Body of pancreas (tissue), 4 donors: ENCODE results near the gene CYP11A1.

Experiments
- CTCF ChIP-seq, 7 experiments: fragments of 450-650 bp in 4 of 7; fragments of 200-600 bp in 3 of 7; sonication (generic) in 3 of 7; IDR thresholded peaks; one replicate each; pipeline ENCODE4 v1.5.1; 2016 to 2019; ENCODE audit warnings: antibody characterized with exemption in 7 of 7
- POLR2A ChIP-seq, 3 donors: fragments of 450-650 bp; IDR thresholded peaks; one replicate each; pipeline ENCODE4 v1.6.1; 2016; ENCODE audit warnings: antibody characterized with exemption in 3 of 3, mild to moderate bottlenecking in 2 of 3

GRCh38 chr15:74336061-74337005, 31.1 kb downstream of the CYP11A1 start:
- TF ChIP-seq CTCF (IDR thresholded peaks at IDR 0.05) (no peak), POLR2A (IDR thresholded peaks at IDR 0.05) (no peak)
